Measurements from ENCODE around the gene SEL1L3.

SEL1L3 gene

DNA sequence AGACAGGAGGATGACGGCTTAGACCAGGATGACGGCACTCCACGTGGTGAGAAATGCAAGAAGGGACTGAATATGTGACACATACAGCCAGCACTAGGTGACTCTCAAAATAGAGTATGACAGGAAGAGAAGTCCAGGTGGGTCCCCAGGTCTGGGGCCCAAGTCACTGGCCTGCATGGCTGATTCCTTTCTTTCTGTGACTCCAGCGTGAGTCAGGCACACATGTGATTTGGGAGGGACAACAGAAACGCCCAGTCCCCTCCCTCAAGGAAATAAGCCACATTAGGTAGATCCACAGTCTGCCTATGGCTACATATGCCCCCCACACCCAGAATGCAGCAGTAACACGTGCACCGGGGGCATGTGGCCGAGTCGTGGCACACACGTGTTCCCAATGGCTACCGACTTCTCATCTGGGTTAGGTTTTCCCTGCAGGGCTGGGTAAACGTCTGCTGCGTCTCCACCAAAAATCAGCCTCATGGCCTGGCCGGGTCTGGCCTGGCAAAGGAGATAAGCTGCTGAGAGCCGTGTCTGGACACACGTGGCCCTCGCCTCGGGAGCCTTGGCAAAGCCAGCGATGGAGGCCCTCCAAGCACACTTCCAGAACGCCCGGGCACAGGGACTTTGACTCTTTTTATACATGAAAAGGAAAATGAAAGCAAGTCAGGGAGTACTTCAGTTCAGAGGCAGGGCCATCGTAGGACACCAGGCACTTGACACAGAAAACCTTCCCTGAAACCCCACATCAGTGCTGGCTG, 19.3 kb downstream of the SEL1L3 start:
- no peaks in the 10 kb centered on the region for H3K27me3 ChIP-seq (ENCODE audit: control insufficient read depth, insufficient read depth, low read length)
- peak overlapping the region; percentile 48 for H3K9ac ChIP-seq (ENCODE audit: low read length)
- H3K36me3 ChIP-seq (ENCODE audit: control insufficient read depth, insufficient read depth, low read length) = no peaks in the 10 kb centered on the region

DNA sequence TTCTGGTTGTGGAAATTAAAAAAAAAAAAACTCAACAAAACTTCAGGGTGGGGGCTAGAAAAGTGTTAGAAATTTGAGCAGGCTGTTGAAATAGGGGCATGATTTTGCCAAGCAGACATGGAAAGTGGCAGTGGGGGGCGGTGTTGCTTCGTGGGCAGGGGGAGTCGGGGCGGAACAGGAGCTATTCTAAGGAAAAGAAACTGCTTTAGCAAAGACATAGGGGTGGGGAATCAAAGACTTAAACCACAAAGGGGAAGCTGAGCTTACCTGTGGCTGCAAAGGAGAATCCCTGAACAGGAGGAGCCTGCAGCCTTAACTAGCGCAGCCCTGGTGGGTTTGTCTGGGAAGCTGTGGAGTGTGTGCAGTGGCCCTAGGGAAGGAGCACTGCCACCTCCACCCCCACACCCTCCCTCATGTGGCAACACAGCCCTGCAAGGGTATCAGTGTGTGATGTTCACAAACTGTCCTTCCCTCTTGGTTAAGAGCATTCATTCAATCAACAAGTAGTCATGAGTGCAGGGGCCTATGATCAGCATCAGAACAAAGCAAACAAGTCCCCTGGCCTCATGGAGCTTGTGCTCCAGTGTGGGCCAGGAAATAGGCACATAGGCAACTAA, 20.5 kb downstream of the SEL1L3 start:
- H3K9me3 ChIP-seq (ENCODE audit: control insufficient read depth, low read length) = no peaks in the 10 kb centered on the region
- peaks cover 44% of the 10 kb centered on the region for H3K4me1 ChIP-seq (ENCODE audit: control insufficient read depth, insufficient read depth, low read length)
- H3K36me3 ChIP-seq (ENCODE audit: control insufficient read depth, insufficient read depth, low read length) = no peaks in the 10 kb centered on the region
- no peak overlapping the region for H3K9ac ChIP-seq (ENCODE audit: low read length)
- no peak overlapping the region for H3K4me3 ChIP-seq (ENCODE audit: low read length)
- no peaks in the 10 kb centered on the region for H3K27me3 ChIP-seq (ENCODE audit: control insufficient read depth, insufficient read depth, low read length)

More for the DNA sequence above, 19.3 kb downstream of the SEL1L3 start:
- Histone ChIP-seq H3K4me1 (ENCODE audit: control insufficient read depth, insufficient read depth, low read length) (peaks cover 44% of the 10 kb centered on the region), H3K4me3 (ENCODE audit: low read length) (peak overlapping the region; percentile 5), H3K9me3 (ENCODE audit: control insufficient read depth, low read length) (no peaks in the 10 kb centered on the region)

DNA sequence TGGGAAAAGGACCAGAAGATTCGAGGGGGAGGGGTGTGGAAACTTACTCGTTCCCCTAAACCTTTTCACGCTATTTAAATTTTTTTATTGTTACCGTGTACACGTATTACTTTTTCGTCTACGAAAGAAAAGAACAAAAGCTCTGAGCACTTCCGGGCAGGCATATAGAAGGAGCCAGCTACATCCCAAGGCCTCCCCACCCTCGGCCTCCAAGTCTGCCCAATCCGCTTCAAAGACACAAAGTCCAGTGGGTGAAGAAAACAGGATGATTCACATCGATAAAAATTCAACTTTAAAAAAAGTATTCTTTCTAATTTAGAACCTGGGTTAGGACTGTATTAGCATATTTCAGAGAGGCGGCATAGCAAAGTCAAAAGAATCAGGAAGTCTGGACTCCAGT, 23.1 kb downstream of the SEL1L3 start:
- Histone ChIP-seq H3K36me3 (ENCODE audit: control insufficient read depth, insufficient read depth, low read length) (no peaks in the 10 kb centered on the region), H3K27me3 (ENCODE audit: control insufficient read depth, insufficient read depth, low read length) (no peaks in the 10 kb centered on the region), H3K4me1 (ENCODE audit: control insufficient read depth, insufficient read depth, low read length) (peaks cover 42% of the 10 kb centered on the region), H3K4me3 (ENCODE audit: low read length) (no peak overlapping the region), H3K9me3 (ENCODE audit: control insufficient read depth, low read length) (no peaks in the 10 kb centered on the region), H3K9ac (ENCODE audit: low read length) (no peak overlapping the region)

DNA sequence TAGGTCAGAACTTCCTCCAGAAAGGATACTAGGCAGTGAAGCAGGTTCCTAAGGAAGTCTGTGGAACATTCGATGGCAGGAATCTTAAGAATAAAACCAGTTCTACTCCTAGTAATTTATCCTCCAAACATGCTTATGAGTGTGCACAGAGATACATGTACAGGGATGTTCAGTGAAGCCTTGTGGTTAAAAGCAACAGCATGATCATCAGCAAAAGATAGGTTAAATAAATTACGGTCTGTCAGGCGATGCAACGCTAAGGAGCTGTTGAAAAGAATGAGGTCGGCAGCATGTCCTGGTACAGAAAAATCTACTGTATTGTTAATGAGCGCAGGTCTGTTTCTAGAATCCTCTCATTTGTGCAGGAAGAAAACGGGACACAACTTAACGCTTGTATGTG, 23.6 kb downstream of the SEL1L3 start:
- no peaks in the 10 kb centered on the region for H3K9me3 ChIP-seq (ENCODE audit: control insufficient read depth, low read length)
- H3K9ac ChIP-seq (ENCODE audit: low read length) = no peak overlapping the region
- H3K4me1 ChIP-seq (ENCODE audit: control insufficient read depth, insufficient read depth, low read length) = peaks cover 42% of the 10 kb centered on the region
- H3K27me3 ChIP-seq (ENCODE audit: control insufficient read depth, insufficient read depth, low read length) = no peaks in the 10 kb centered on the region
- no peak overlapping the region for H3K4me3 ChIP-seq (ENCODE audit: low read length)
- no peaks in the 10 kb centered on the region for H3K36me3 ChIP-seq (ENCODE audit: control insufficient read depth, insufficient read depth, low read length)

DNA sequence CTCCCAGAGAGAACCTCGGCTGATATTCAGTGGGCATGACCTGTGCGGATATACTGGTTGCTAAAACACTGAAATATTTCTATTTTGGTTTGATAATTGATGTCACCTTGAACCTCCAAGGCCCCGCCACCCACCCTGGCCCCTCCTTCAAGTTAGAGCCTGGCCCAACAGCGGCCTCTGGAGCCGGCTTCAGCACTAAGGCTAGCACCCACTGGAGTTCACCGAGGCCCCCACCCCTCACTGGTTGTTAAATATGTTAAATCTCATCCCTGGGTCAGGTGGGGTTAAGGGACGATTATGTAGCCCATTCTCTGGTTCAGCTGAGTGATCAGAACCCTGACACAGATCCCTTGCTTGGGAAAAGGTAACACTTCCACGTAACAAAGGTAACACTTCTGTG, 24.3 kb downstream of the SEL1L3 start:
- no peak overlapping the region for H3K4me3 ChIP-seq (ENCODE audit: low read length)
- H3K9me3 ChIP-seq (ENCODE audit: control insufficient read depth, low read length) = no peaks in the 10 kb centered on the region
- H3K9ac ChIP-seq (ENCODE audit: low read length) = no peak overlapping the region
- peaks cover 41% of the 10 kb centered on the region for H3K4me1 ChIP-seq (ENCODE audit: control insufficient read depth, insufficient read depth, low read length)
- no peaks in the 10 kb centered on the region for H3K36me3 ChIP-seq (ENCODE audit: control insufficient read depth, insufficient read depth, low read length)
- no peaks in the 10 kb centered on the region for H3K27me3 ChIP-seq (ENCODE audit: control insufficient read depth, insufficient read depth, low read length)

DNA sequence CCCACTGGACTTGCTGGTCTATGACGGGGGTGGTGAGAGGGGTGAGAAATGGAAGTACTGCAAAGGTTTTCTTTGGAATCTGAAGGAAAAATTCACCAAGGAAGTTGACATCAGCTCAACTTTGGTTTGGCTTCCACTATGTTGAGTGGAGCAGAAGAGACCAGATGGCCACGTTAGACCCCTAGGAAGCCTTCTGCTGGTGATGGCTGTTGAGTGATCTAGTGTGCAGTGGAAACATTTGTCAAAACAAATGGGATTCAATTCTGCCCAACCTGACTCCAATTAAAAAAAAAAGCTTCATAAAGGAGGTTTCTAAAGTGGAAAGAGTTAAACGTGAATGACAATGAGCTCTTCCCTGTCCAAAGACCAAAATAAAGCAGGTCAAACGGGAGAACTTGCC, 25.7 kb downstream of the SEL1L3 start:
- Histone ChIP-seq H3K27me3 (ENCODE audit: control insufficient read depth, insufficient read depth, low read length) (no peaks in the 10 kb centered on the region), H3K4me1 (ENCODE audit: control insufficient read depth, insufficient read depth, low read length) (peaks cover 35% of the 10 kb centered on the region), H3K9ac (ENCODE audit: low read length) (no peak overlapping the region), H3K9me3 (ENCODE audit: control insufficient read depth, low read length) (no peaks in the 10 kb centered on the region), H3K4me3 (ENCODE audit: low read length) (no peak overlapping the region), H3K36me3 (ENCODE audit: control insufficient read depth, insufficient read depth, low read length) (no peaks in the 10 kb centered on the region)

DNA sequence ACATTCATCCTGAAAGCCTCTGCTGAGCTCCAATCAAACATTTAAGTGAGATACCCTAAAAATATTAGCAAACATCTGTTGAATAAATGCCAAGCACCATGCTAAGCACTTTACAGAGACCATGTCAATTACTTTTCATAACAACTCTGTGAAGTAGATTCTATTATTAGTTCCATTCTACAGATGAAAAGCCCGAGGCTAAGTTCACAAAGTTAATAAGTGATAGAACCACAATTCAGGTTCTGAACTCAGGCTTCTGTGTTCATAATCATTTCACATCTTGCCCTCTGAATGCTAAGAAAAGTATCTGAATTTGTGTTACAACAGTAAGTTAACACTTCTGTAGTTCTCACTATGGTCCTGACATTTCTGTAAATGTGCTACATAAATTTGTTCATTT, 27.4 kb downstream of the SEL1L3 start:
- Histone ChIP-seq H3K4me3 (ENCODE audit: low read length) (no peak overlapping the region), H3K36me3 (ENCODE audit: control insufficient read depth, insufficient read depth, low read length) (no peaks in the 10 kb centered on the region), H3K27me3 (ENCODE audit: control insufficient read depth, insufficient read depth, low read length) (no peaks in the 10 kb centered on the region), H3K4me1 (ENCODE audit: control insufficient read depth, insufficient read depth, low read length) (peaks cover 30% of the 10 kb centered on the region), H3K9ac (ENCODE audit: low read length) (no peak overlapping the region), H3K9me3 (ENCODE audit: control insufficient read depth, low read length) (no peaks in the 10 kb centered on the region)

DNA sequence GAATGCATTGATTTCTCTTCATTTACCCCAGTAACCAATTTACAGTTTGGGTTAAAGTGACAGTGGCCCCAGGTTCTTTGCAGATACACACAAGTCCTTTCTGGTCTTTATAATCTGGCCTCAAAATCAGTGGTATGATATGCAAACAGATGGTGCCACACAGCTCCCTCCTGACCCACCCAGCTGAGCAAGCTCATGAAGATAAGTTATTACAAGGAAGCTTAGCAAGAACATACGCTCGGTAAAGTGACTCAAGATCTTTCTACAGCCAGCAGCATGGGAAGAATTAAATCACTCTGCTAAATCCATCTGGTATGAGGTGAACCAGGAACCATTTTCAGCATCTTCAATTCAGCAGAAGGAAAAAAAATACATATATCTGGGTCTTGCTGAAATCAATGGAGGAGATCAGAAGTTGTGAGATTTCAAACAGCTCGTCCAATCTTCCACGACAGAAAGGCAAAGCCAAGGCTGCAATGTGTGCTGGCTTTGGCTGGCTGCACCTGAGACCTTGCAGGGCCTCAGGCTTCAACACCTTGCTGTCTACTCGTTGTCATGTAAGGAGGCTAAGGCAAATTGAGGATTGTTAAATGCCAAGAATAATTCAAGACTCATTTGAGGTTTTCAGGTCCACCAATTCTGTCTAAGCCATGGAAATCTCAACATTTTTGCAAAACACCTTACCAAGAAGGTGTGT, 28.2 kb downstream of the SEL1L3 start:
- Histone ChIP-seq H3K4me3 (ENCODE audit: low read length) (no peak overlapping the region), H3K9me3 (ENCODE audit: control insufficient read depth, low read length) (no peaks in the 10 kb centered on the region), H3K36me3 (ENCODE audit: control insufficient read depth, insufficient read depth, low read length) (no peaks in the 10 kb centered on the region), H3K4me1 (ENCODE audit: control insufficient read depth, insufficient read depth, low read length) (peaks cover 30% of the 10 kb centered on the region), H3K9ac (ENCODE audit: low read length) (no peak overlapping the region), H3K27me3 (ENCODE audit: control insufficient read depth, insufficient read depth, low read length) (no peaks in the 10 kb centered on the region)

DNA sequence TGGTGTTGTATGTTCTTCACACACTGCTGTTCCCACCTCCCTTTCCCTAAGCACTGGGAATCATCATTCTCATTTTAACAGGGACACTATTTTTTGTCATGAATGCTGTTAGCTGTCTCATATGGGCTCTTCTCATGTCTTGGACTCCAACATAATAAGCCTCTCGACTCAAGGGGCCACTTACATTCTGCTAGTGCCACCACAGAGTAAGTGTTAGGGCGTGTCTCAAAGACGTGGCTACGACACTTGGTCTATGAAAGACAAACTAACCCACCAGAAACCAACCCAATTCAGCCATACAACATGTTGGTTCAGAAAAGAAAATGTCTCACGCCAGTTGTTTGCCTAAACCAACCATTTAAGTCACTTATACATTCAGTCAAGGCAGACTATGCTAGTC, 32.2 kb downstream of the SEL1L3 start:
- no peaks in the 10 kb centered on the region for H3K9me3 ChIP-seq (ENCODE audit: control insufficient read depth, low read length)
- no peak overlapping the region for H3K4me3 ChIP-seq (ENCODE audit: low read length)
- H3K4me1 ChIP-seq (ENCODE audit: control insufficient read depth, insufficient read depth, low read length) = peaks cover 30% of the 10 kb centered on the region
- no peaks in the 10 kb centered on the region for H3K27me3 ChIP-seq (ENCODE audit: control insufficient read depth, insufficient read depth, low read length)
- no peak overlapping the region for H3K9ac ChIP-seq (ENCODE audit: low read length)
- no peaks in the 10 kb centered on the region for H3K36me3 ChIP-seq (ENCODE audit: control insufficient read depth, insufficient read depth, low read length)

DNA sequence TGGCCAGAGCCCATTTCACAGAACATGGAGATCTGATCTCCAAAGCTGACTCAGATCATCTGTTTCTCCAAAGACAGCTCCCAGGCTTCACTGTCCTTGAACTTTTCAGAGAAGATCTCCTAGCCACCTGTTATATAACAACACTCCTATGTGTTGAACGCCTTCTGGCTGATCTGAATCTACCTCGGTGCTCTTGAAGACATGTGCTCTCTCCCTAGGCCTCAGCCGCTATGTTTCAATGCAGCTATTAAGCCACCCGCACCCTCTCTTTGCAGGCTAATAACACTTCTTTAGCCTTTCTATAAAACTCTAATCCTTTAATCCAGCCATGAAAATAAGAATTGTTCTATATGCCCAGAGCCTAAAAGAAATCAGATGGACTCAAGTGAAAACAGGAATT, 34.9 kb downstream of the SEL1L3 start:
- Histone ChIP-seq H3K27me3 (ENCODE audit: control insufficient read depth, insufficient read depth, low read length) (no peaks in the 10 kb centered on the region), H3K36me3 (ENCODE audit: control insufficient read depth, insufficient read depth, low read length) (peaks cover 6% of the 10 kb centered on the region), H3K9me3 (ENCODE audit: control insufficient read depth, low read length) (no peaks in the 10 kb centered on the region), H3K4me3 (ENCODE audit: low read length) (no peak overlapping the region), H3K4me1 (ENCODE audit: control insufficient read depth, insufficient read depth, low read length) (peaks cover 11% of the 10 kb centered on the region), H3K9ac (ENCODE audit: low read length) (no peak overlapping the region)

DNA sequence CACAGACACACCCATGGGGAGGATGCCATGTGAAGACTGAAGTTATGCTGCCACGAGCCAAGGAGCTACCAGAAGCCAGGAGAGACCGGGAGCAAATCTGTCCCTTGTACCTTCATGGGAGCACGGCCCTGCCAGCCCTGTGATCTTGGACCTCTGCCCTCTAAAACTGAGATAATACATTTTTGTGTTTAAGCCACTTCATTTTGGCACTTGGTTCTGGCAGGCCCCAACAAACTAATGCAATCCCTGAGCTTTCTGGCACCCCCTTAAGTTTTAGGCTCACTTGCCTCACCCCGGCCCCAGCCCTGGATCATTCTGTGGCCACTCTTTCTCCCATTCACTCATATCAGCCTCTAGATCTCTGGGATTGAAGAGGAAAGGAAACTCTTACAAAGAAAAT, 35.4 kb downstream of the SEL1L3 start:
- Histone ChIP-seq H3K4me3 (ENCODE audit: low read length) (no peak overlapping the region), H3K36me3 (ENCODE audit: control insufficient read depth, insufficient read depth, low read length) (peaks cover 6% of the 10 kb centered on the region), H3K9me3 (ENCODE audit: control insufficient read depth, low read length) (no peaks in the 10 kb centered on the region), H3K4me1 (ENCODE audit: control insufficient read depth, insufficient read depth, low read length) (peaks cover 7% of the 10 kb centered on the region), H3K27me3 (ENCODE audit: control insufficient read depth, insufficient read depth, low read length) (no peaks in the 10 kb centered on the region), H3K9ac (ENCODE audit: low read length) (no peak overlapping the region)

DNA sequence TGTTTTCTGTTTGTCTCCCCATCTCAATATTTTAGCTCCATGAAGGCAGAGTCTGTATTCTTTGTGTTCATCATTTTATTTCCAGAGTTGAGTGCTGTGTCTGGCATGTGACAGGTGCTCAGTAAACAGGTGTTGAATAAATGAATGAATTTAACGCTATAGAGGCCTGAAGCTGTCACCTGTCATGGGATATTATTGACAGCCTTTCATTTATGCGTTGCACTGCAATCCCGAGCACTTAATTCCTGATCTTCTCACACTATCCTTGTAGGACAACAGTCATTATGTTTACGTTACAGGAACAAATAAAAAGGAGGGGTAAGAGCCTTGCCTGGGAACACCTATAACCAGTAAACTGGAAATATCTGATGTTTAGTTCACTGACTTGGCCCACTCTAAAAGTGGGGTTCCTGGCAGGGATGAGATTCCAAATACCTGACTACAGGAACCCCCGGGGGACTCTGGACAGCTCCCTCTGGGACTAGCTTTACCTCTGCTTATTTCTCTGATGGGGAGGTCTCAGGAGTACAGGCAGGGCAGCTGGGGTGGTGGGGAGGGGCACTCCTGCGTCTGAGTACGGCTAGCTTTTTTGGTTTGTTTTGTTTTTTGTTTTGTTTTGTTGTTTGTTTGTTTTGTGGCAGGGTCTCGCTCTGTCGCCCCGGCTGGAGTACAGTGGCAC, 36.6 kb downstream of the SEL1L3 start:
- Histone ChIP-seq H3K36me3 (ENCODE audit: control insufficient read depth, insufficient read depth, low read length) (peaks cover 6% of the 10 kb centered on the region), H3K4me1 (ENCODE audit: control insufficient read depth, insufficient read depth, low read length) (peaks cover 8% of the 10 kb centered on the region), H3K9me3 (ENCODE audit: control insufficient read depth, low read length) (no peaks in the 10 kb centered on the region), H3K27me3 (ENCODE audit: control insufficient read depth, insufficient read depth, low read length) (no peaks in the 10 kb centered on the region), H3K9ac (ENCODE audit: low read length) (no peak overlapping the region), H3K4me3 (ENCODE audit: low read length) (no peak overlapping the region)

All from mucosa of stomach (tissue), 1 donor.